DOHH2 (cell line): ENCODE results near the gene NR5A2.

Experiments
- CTCF ChIP-seq: fragments of 200-600 bp; sonication (generic); IDR thresholded peaks from one replicate; pipeline ENCODE4 v1.5.1; 2014; ENCODE audit warnings: antibody characterized with exemption, mild to moderate bottlenecking, low read depth, low read length; ENCODE audit not compliant: poor library complexity, severe bottlenecking
- EZH2phosphoT487 ChIP-seq: fragments of 200-600 bp; sonication (generic); IDR thresholded peaks from 2 replicates; pipeline ENCODE4 v1.6.1; 2017; ENCODE audit warnings: borderline replicate concordance, mild to moderate bottlenecking, antibody characterized with exemption, low read length, moderate library complexity, mixed read lengths

- TF ChIP-seq CTCF, result no peak
- TF ChIP-seq EZH2phosphoT487, result no peak
Measured at GRCh38 chr1:200180821-200181220, 153.3 kb downstream of the NR5A2 start.
